ENCODE data around the gene TMC6. TPM values are rescaled to one million over a fixed set of nuclear protein-coding genes. Genes with fewer than 3 reads are reported as not detected.

TMC6 gene
- total RNA-seq, 1 experiment from 2014 or later, result 34.5 TPM

DNA sequence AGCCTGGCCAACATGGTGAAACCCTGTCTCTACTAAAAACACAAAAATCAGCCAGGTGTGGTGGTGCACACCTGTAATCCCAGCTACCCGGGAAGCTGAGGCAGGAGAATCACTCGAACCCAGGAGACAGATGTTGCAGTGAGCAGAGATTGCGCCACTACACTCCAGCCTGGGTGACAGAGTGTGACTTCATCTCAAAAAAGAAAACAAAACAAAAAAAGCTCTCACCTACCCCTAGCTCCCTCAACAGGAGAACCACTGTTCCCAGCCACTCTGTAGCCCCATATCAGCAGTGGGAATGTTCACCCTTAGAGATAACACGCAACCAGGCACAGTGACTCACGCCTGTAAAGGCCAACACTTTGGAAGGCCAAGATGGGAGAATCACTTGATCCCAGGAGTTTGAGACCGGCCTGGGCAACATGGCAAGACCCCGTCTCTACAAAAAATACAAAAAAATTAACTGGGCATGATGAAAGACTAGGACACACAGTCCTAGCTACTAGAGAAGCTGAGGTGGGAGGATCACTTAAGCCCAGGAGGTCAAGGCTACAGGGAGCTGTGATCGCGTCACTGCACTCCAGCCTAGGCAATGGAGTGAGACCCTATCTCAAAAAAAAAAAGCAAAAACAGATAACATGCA lies 7.4 kb upstream of the TMC6 start:
- DNase-seq (ENCODE audit: low spot score), result no peak

GRCh38 chr17:78134899-78135385 lies 6.4 kb upstream of the TMC6 start:
- DNase-seq (ENCODE audit: low spot score), result no peak

GRCh38 chr17:78133971-78134898 lies 5.7 kb upstream of the TMC6 start:
- DNase-seq (ENCODE audit: low spot score), result no peak

GRCh38 chr17:78133179-78133951 lies 4.8 kb upstream of the TMC6 start:
- no peak for DNase-seq (ENCODE audit: low spot score)

DNA sequence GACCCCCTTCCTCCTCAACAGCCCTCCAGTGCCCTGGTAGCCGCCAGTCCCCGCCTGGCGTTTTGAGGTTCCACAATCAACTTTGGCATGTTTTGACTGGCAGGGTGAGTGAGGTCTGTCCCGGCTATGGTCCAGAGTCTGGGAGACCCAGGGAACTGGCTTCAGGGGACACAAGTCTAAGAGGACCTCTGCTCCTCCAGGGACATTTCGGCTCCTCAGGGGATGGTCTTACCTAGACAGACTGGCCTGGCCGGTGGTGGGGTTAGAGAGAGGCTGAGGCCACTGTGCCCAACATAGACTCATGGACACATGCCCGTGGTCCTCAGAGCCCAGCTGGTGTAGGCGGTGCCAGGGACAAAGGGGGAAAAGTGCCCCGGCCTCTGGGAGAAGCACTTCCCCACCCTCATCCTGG lies 4.2 kb upstream of the TMC6 start:
- no peak for DNase-seq (ENCODE audit: low spot score)

- DNase-seq (ENCODE audit: low spot score), result no peak
Measured at GRCh38 chr17:78132084-78132676, 3.6 kb upstream of the TMC6 start.

GRCh38 chr17:78131172-78132083 lies 2.9 kb upstream of the TMC6 start:
- no peak for DNase-seq (ENCODE audit: low spot score)

GRCh38 chr17:78130437-78131101 lies 2.0 kb upstream of the TMC6 start, which contains the start of gene TMC8:
Gene TMC8 (plus strand): TSS chr17:78130771. CDS start chr17:78131589, 818 bp downstream.
- no peak for DNase-seq (ENCODE audit: low spot score)

DNA sequence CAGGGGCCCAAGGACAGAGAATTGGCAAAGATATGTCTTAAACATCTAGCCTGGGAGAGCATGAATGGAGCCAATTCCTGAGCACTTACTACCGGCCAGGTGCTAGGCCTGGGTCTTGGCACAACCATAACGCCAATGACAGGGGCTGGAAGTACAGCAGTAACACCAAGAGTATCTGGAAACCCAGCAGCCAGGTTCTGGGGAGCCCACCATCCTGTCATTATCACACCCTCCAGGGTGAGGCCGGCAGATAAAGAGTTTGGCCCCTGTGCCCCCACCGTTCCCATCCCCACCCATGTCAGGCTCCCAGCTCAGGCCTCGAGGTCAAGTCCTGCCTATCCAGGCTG lies 1.5 kb upstream of the TMC6 start:
- no peak for DNase-seq (ENCODE audit: low spot score)

DNA sequence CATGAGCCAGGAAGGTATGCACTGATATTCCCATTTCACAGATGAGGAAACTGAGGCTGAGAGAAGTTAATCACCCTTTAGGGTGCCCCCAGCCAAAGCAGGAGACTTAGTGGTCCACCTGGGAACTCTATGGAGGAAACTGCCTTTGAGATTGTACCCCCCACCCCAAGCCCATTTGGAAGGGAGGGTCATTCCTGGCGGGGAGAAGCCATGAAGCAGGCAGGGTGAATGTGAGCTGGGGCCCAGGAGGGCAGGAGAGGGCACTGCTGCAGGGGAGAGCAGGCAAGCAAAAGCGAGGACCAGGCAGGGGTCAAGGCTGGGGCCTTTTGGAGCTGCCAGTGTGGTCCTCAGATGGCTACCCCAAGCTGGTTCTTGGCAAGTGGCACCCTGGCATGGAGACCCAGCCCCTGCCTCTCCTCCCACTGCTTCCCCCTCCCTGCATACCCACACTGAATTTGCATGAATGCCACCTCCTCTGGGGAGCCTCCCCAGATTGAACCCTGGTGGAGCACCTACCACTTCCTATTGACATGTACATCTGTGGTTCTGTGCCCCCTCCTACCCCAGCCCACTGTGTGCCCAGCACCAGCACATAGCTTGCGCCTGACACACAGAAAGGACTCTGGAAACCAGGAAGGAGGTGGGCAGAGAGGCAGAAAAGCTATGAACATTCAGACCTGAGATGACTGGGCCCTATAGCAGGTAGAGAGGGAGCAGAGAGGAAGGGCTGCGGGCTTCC lies 965 bp upstream of the TMC6 start:
- DNase-seq (ENCODE audit: low spot score), result no peak

DNA sequence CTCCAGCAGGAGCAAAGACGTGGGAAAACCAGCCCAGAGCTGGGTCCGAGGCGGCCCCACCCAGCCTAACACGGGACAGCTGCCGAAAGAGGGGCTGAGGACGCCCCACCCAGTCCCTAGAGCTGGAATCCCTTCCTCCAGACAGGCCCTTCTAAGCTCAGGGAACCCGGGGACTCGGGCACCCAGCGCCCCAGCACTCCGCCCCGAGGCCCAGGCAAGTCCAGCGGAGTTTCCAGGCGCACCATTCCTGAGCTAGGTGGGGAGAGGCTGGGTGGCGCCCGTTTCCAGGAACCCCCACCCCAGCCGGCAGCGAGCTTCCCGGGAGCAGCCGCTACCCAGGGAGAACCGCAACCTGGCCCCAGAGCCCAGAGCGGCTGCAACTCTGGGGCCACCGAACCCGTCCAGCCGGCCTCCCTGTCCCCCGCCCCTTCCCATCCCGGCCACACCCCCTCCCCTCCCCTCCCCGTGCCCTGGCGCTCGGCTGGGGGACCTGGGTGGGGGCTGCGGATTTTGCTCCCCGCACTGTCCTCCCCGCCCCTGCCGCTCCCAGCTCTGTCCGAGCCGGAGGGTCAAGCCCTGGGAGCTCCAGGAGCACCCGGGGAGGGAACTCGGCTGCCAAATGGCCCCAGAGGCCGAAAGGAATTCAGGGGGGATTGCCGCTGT lies 536 bp downstream of the TMC6 start:
- no peak for DNase-seq (ENCODE audit: low spot score)

DNA sequence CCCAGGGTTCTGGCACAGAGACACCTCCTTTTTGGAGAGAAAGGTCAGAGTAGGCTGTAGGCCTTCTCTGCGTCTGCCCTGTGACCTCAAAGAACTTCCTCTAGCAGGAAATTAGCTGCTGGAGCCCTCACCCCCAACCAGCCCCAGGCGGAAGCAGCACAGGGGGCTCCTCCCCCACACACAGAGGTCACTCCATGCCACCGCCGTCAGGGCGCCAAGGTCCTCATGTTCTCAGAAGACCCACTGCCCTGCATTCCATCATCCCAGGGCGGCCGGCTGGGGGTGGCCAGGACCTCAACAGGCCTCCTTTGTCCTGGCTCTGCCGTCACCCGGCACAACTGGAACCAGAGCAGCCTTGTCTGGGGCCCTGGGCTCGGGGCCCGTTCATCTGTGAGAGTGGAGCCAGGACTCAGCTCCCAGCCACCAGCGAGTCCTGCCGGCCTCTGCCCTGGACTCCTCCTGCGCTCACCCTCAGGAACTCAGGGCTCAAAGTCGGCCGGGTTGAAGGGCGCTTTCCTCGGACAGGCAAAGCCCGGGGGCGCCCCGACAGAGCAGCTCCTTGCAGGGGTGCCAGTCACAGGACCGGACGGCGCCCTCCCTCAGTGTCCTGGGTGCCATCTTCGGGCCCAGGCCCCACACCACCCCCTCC lies 1.2 kb downstream of the TMC6 start:
- no peak for DNase-seq (ENCODE audit: low spot score)

GRCh38 chr17:78126895-78127238 lies 1.7 kb downstream of the TMC6 start:
- no peak for DNase-seq (ENCODE audit: low spot score)

- DNase-seq (ENCODE audit: low spot score), result no peak
Measured at GRCh38 chr17:78125976-78126894, 2.3 kb downstream of the TMC6 start.

DNA sequence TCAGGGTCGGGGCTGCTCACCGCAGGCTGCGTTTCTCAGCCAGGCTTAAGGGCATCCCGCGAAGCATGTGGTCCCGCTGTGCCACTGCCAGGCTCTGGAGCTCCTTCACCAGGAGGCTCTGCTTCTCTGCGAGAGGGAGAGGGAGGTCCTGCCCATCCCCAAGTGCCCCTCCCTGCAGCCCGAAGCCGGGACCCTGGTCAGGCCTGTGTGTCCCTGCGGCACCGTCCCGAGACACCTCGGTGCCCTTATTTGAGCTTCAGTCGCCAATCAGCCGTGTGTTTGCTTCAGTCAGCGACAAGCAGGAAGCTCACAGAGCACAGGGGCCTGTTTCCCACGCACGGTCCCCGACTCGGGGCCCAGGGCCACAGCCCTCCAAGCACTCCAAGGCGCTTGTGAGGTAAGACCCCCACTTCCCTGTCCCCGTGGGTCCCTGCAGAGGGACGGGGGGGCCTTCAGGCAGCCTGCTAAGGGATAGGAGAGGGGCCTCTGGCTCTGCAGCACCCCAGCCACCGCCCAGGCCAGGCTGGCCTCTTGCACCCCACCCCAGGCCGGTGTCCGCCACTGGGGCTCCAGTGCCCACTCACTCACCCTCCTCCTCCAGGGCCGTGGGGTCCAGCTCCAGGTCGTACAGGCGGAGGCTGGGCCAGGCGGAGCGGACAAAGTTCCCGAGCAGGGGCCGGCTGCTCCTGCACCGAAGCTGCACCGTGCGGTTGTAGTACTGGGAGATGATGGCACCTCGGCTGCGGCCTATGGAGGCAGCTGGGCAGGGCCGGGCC lies 3.2 kb downstream of the TMC6 start:
- no peak for DNase-seq (ENCODE audit: low spot score)

DNA sequence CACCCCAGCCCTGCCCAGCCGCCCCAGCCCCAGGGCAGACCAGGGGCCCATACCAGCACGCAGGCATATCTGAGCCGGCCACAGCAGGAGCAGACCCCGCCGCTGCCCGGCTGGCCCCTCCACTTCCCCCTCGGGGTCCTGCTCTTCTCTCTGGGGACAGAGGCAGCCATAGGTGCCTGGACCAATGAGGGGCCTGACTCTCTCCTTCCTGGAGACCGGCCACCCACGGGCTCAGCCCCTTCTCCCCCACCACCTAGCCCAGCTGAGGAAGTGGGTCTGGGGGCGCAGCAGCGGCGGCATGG lies 3.8 kb downstream of the TMC6 start:
- no peak for DNase-seq (ENCODE audit: low spot score)
